ENCODE data around the gene TMEM184A. TPM values are rescaled to one million over a fixed set of nuclear protein-coding genes. Genes with fewer than 3 reads are reported as not detected.

Gene TMEM184A
- total RNA-seq, 1 donor from 2014 or later = 0.36 TPM

DNA sequence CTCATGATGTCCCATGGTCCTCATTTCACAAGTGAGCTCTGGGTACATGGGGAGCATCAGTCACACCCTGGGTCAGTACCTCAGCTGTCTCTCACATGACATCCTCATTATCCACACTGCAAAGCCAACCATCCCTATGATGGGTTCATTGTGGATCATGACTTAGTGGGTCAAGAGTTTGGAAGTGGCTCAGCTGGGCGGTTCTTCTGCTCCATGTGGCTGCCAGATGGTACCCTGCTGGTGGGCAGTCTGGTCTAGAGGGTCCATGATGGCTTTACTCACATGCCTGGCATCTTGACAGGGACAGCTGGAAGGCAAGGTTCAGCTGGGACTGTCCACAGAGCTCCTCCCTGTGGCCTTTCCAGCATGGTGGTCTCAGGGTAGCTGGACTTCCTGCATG, 33.0 kb upstream of the TMEM184A start:
- Histone ChIP-seq H3K9me3 (replicated peaks) (peaks cover 11% of the 10 kb centered on the region), H3K27me3 (ENCODE audit: low read depth) (peaks cover 71% of the 10 kb centered on the region), H3K4me3 (no peak overlapping the region), H3K27ac (replicated peaks) (no peak overlapping the region), H3K36me3 (no peaks in the 10 kb centered on the region), H3K4me1 (peaks cover 9% of the 10 kb centered on the region)
- TF ChIP-seq, protein P1, sequence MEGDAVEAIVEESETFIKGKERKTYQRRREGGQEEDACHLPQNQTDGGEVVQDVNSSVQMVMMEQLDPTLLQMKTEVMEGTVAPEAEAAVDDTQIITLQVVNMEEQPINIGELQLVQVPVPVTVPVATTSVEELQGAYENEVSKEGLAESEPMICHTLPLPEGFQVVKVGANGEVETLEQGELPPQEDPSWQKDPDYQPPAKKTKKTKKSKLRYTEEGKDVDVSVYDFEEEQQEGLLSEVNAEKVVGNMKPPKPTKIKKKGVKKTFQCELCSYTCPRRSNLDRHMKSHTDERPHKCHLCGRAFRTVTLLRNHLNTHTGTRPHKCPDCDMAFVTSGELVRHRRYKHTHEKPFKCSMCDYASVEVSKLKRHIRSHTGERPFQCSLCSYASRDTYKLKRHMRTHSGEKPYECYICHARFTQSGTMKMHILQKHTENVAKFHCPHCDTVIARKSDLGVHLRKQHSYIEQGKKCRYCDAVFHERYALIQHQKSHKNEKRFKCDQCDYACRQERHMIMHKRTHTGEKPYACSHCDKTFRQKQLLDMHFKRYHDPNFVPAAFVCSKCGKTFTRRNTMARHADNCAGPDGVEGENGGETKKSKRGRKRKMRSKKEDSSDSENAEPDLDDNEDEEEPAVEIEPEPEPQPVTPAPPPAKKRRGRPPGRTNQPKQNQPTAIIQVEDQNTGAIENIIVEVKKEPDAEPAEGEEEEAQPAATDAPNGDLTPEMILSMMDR (IDR thresholded peaks at IDR 0.05; ENCODE audit: borderline replicate concordance) = no peak
- no peak for DNase-seq
- intact Hi-C loops (cut with micrococcal nuclease) = no loop called here

DNA sequence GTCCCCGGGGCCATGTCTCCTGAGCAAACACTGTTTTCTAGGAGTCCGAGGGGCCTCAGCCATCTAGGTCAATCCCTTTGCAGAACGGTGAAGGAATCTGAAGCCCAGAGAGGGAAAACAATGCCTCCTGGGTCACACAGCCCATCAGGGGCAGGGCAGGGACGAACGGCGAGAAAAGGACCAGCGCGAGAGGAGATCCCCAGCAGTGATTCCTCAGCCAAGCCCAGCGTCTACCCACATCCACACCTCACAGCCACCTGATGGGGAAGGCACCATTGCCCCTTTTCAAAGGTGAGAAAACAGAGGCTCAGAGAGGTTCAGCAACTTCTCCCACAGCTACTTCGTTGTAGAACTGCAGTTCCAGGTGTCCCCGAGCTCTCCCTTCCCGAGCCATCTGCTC, 31.7 kb upstream of the TMEM184A start:
- H3K4me3 ChIP-seq = no peak overlapping the region
- no peak for DNase-seq
- H3K9me3 ChIP-seq (replicated peaks) = peaks cover 11% of the 10 kb centered on the region
- intact Hi-C loops (cut with micrococcal nuclease) = no loop called here
- no peak overlapping the region for H3K27ac ChIP-seq (replicated peaks)
- TF ChIP-seq, protein P1 (IDR thresholded peaks at IDR 0.05; ENCODE audit: borderline replicate concordance) = no peak
- H3K36me3 ChIP-seq = no peaks in the 10 kb centered on the region
- H3K4me1 ChIP-seq = peaks cover 9% of the 10 kb centered on the region
- peaks cover 59% of the 10 kb centered on the region for H3K27me3 ChIP-seq (ENCODE audit: low read depth)

DNA sequence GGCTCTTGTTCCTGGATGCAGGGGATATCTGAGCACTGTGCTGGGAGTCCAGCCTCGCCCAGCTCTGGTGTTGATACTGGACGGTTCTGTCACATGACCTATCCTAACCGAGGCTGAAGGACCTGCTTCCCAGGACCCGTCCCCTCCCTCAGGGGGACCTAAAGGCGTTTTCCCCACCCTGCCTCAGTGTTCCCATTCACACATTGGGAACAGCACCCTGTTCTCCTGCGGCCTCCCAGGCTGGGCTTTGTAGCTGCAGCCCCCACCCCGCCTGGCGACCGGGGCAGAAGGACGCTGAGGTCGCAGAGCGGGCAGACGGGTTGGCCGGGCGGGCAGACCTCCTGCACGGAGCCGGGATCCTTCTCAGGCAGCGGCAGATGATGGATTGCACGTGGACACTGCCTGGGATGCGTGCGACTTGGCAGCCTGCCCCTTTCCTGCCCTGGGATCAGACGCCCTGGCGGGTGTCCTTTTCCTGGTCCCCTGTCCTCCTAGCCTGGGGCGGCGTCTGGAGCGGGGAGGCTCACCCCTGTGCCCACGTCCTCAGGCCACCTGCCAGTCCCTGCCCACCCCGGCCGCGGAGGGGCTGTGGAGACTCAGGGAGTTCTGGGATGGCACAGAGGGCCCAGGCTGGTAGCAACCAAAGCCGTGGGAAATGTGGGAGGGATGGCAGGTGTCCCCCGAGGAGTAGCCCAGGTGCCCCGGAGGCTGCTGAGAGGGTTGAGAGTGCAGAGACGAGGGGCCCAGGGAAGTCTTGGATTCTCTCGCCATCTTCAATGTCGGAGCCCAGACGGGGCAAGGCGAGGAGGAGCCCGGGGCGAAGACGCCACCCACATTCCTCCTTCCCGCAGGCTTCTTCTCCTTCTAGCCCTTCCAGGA, 31.1 kb upstream of the TMEM184A start:
- Histone ChIP-seq H3K27ac (replicated peaks) (no peak overlapping the region), H3K9me3 (replicated peaks) (peaks cover 11% of the 10 kb centered on the region), H3K4me3 (no peak overlapping the region), H3K27me3 (ENCODE audit: low read depth) (peaks cover 52% of the 10 kb centered on the region), H3K4me1 (peaks cover 4% of the 10 kb centered on the region), H3K36me3 (no peaks in the 10 kb centered on the region)
- TF ChIP-seq, protein P1 (IDR thresholded peaks at IDR 0.05; ENCODE audit: borderline replicate concordance) = no peak
- intact Hi-C loops (cut with micrococcal nuclease) = no loop called here
- no peak for DNase-seq

DNA sequence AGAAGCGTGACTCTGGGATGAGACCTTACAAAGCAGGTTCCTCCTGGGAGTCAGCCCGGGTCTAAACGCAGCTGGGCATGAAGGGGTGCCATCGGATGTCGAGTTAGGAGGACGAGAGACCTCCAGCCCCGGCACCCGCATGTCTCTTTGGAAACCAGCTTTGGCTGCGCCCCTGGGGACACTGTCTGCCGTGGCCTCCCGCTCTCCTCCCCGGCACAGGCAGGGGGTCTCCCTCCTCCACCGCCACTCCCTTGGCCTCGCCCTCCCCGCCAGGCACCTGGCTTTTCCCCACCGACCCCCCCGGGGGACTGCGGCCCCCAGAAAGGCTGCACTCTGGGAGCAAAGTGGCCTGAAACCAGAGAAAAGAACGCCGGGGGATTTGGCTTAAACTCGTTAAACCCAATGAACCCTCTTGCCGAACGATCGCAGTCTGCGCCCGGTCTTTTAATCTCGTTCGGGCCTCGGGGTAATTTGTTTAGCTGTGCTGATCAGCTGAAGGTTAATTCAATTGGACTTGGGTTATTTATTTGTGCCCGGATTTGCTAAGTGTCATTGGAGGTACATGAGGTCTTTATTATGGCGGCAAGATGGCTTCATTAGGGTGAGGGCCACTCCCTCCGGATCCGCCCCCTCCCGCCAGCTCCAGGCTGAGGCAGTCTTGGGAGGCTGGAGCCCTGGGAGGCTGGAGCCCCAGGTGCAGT, 30.3 kb upstream of the TMEM184A start:
- Histone ChIP-seq H3K9me3 (replicated peaks) (peaks cover 11% of the 10 kb centered on the region), H3K4me3 (no peak overlapping the region), H3K27ac (replicated peaks) (no peak overlapping the region), H3K36me3 (no peaks in the 10 kb centered on the region), H3K4me1 (no peaks in the 10 kb centered on the region), H3K27me3 (ENCODE audit: low read depth) (peaks cover 44% of the 10 kb centered on the region)
- TF ChIP-seq, protein P1 (IDR thresholded peaks at IDR 0.05; ENCODE audit: borderline replicate concordance) = no peak
- DNase-seq = no peak
- intact Hi-C loops (cut with micrococcal nuclease) = no loop called here

DNA sequence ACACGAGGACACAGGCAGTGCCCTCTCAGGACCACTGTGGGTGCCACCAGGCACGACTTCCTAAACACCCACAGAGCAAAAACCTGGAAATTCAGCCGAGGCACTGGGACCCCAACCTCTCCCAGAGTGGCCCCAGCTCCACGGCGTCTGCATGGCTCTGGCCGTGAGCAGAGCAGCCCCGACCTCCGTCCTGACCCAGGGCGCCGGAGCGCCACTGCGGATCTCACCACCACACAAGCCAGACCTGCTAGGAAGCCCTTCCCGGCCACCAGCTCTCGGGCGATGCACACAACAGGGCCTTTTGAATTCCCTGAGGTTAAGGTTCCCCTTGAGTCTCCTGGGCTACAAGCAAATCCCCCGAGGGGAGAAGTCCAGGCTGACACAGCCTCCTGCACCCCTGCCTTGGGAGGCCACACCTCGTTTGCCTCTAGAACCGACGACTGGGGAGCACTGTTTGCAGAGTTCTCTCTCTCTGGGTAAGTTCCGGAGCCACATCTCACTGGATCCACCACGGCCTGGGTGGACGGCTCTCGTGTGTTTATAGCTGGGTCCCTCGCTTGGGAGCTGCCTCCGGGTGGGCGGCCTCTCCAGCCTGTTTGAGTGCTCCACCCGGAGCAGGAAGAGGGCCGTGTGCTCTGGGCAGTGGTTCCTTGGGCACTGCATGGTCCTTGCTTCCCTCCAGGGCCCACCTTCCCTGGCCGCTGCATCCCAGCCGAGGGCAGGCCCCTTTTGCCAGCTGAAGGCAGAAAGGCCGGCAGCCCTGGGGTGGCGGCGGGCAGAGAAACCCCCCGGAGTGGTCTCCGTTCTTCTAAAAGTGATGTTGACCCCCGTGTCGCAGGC, 29.4 kb upstream of the TMEM184A start:
- no peak for DNase-seq
- TF ChIP-seq, protein P1 (IDR thresholded peaks at IDR 0.05; ENCODE audit: borderline replicate concordance) = no peak
- Histone ChIP-seq H3K4me1 (peaks cover 2% of the 10 kb centered on the region), H3K27me3 (ENCODE audit: low read depth) (peaks cover 35% of the 10 kb centered on the region), H3K27ac (replicated peaks) (no peak overlapping the region), H3K36me3 (no peaks in the 10 kb centered on the region), H3K9me3 (replicated peaks) (peaks cover 11% of the 10 kb centered on the region), H3K4me3 (no peak overlapping the region)
- intact Hi-C loops (cut with micrococcal nuclease) = no loop called here
